GM04504 (cell line): ENCODE results near the gene CCL18.
"Not testable (repeated sequence)": the region's sequence is repeated elsewhere in the genome, so short reads cannot be mapped to it uniquely, and the experiment has no call there.

Source experiments
- DNase-seq: peaks from one replicate; pipeline ENCODE4 v3.0.0-alpha.2; 2012; ENCODE audit warnings: low read depth

The CCL18 gene, protein sequence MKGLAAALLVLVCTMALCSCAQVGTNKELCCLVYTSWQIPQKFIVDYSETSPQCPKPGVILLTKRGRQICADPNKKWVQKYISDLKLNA

DNA sequence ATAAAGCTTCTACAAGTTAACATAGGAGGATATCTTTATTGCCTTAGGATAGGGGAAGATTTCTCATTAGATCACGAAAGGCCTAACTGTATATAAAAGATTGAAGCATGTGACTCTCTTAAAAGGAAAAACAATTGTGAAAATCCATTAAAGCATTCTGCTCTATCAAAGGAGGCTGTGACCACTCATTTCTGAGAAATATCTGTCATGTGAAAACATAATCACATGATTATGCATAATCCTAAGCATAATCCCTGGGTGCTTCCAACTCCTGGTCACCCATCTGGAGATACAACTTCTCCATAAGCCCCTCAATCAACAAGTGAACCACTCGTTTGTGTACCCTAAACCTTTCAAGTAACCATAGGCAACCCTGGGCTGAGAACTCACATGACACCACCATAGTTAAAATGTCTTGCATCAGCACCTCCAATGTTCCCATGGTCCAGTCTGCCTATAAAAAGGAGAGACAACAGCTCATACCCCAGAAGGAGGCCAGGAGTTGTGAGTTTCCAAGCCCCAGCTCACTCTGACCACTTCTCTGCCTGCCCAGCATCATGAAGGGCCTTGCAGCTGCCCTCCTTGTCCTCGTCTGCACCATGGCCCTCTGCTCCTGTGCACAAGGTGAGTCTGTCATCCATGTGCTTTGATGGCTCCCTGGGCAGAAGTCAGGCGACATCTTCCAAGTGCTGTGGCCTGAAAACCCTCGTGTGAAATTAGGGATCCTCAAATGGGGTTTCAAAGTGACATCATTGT lies at the start of gene CCL18:
Gene CCL18 (plus strand): TSS at position 487 of the 756 bp plus-strand sequence. CDS start 71 bp downstream, at position 558.
- DNase-seq = no peak

DNA sequence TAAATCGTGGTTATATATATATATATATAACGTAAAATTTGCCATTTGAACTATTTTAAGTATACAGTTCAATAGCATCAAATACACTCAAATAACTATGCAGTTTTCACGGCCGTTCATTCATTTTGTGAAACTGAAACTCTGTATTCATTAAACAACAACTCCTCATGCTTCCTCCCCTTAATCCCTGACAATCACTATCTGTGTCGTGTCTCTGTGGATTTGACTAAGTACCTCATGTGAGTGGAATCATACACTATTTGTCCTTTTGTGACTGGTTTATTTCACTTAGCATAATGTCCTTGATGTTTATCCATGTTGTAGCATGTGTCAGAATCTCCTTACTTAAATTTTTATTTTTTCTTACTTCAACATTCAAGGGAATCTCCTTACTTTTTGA lies 49.1 kb upstream of the CCL18 start:
- DNase-seq = no peak

DNA sequence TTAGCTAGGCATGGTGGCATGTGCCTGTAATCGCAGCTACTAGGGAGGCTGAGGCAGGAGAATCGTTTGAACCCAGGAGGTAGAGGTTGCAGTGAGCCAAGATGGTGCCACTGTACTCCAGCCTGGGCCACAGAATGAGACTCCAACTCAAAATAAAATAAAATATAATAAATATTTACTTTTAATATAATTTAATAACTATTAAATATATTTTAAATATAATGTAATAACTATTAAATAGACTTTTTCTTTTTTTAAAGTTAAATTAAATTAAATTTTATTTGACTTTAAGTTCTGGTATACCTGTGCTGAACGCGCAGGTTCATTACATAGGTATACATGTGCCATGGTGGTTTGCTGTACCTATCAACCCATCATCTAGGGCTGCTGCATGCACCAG lies 48.2 kb upstream of the CCL18 start:
- DNase-seq = not testable (repeated sequence)

DNA sequence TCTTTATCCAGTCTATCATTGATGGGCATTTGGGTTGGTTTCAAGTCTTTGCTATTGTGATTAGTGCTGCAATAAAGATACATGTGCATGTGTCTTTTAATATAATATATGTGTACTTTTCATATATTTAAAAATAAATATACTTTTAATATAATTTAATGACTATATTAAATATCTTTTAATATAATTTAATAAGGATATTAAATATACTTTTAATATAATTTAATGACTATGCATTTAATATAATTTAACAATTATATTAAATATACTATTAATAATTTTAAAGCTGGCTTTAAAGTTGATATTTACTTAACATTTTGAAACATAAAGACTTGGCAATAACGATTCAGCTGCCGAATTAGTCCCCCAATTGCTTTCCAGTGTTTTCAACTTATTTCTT lies 47.5 kb upstream of the CCL18 start:
- DNase-seq = no peak

DNA sequence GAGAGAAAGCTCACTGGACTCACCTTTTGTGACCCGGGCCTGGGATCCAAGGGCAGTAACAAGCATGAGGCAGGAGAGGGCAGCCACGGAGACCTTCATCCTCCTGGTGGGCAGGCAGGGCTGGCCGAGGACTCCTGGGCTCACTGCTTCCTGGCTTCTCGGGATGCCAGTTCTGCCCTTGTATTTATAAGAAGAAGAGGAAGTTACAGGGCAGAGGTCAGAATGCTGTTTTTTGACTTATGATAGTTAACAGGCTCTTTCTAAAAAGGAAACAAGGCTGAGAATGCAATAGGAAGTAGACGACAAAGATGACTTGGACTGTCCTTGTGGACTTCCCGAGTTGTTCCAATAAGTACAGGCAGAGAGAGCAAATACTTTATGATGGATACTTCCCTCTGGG lies 46.3 kb upstream of the CCL18 start, which contains the start of gene CCL23:
Gene CCL23 (minus strand): TSS at position 174 of the 400 bp plus-strand sequence. CDS start 75 bp downstream, at position 99.
- no peak for DNase-seq

DNA sequence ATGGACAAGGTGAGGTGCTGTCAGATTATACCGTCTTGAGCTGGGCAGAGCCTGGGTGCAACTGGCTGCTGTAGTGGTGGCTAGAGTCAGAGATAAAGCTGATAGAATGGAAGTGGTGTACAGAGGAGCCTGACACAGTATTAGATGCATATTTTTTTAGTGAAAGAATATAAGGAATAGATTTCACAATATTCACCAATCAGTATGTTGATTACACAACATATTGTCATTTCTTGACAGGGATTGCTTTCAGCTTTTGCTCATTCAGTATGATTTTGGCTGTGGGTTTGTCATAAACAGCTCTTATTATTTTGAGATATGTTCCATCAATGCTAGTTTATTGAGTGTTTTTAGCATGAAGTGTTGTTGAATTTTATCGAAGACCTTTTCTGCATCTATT lies 44.6 kb upstream of the CCL18 start:
- DNase-seq = no peak

DNA sequence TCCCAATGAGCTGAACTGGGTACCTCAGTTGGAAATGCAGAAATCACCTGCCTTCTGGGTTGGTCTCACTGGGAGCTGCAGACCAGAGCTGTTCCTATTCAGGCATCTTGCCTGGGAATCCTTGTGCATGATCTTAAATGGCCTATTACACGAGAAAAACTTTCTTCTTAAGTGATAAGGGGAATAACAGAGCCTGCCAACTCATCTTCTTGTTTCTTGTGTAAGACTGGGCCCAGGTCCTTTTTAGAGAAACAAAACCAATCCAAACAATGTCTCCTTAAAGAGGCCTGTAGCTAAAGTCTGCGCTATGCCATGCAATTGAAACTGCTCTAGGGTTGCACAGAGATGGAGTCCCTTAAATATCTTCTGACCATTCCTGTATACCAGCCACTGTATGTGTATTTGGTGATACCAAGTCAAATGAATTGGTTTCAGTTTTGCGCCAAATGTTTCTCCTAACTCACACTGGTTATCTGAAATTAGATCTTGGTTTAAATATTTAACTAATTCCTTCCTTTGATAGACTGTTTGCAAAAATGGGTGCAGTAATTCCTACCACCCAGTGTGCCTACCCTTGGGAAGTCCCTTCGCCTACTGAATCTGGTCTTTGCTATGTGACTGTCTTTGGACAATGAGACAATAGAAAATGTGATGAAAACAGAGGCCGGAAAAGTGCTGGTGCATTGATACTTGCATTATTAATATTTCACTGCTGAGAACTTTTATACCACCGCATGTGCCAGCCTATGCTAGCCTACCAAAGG lies 39.8 kb upstream of the CCL18 start:
- DNase-seq = no peak

DNA sequence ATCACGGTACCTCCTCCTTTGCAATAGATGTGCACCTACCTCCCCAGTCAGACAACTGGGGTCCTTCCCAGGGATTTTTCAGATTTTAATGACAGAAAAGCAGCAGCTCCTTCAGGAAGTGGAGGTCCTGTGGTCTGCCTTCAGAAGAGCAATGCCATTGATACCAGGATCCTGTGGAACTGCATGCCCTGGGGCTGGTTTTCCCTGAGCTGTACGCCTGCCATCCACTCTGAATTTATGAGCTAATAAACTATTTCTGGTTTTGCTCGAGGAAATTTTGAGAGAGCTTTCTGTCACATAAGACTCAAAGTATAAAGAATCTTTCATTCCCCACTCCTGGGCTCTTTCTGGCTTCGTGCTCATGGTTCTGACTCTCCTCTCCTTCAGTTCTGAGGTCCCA lies 36.3 kb upstream of the CCL18 start:
- no peak for DNase-seq

DNA sequence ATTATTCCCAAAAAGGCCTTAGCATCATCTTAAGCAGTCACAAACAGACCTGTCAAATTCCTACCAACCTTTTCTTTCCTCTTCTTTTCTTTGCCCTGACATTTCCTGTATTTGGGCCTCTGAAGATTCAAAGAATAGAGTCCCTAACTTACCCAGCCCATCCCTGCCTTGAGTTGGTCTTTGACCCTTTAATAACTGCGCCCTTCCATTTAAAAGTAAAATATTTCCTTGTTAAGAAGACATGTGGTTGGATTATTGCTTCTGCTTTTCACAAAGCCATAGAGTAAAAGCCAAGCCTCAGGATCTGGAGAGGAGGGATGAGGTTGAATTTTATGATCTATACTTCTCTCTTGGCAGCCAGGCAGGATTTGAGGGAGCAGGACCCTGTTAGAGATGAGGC lies 33.1 kb upstream of the CCL18 start:
- DNase-seq = no peak

DNA sequence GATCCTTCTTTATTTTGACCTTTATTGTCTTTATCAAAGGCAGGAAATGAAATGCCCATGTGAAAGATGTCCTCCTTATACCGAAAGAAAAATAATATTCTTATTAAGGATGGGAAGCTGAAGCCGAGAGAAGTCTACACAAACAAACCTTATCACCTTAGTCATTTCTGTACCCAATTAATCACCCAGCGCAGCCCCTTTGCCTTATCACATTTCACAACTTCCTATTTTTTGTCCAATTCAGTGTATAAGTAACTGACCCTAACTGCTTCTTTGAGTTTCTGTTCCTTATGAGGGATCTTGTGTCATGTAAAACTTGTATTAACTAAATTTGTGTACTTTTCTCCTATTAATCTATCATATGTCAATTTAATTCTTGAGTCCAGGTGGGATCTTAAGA lies 29.9 kb upstream of the CCL18 start:
- DNase-seq = no peak

DNA sequence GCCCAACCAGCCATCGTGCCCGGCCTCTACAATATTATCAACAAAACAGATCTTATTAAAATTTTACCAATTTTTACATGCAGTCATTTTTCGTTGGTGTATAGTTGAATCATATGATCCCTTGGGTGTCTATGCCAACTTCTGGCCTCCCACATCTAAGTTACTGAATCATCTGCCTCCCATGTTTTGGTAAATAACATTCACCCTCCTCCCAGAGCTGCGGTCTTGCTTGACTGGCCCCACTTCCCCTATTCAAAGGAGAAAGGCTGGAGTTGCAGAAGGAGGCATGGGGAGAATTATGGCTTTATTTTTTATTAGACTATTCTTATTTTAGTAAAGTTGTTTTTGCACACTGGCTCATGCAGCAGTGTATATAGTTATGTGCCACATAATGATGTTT lies 27.8 kb upstream of the CCL18 start:
- no peak for DNase-seq

DNA sequence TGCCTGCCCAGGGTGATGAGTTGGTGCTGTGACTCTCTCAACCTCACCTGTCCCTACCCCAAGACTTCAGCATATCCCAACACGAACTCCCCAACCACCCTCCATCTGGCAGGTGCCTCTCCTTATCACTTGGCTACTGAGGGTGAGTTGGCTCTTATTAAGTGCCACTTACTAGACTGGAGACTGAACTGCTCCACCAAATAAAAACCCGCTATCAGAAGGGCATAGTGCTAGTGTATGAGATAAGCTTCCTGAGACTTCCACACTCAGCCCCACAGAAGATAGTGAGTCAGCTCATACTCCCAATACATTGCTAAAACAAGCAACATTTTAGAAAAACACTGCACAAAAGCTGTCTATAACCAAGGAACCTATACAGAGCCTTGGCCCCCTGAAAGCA lies 16.0 kb upstream of the CCL18 start:
- DNase-seq = no peak

DNA sequence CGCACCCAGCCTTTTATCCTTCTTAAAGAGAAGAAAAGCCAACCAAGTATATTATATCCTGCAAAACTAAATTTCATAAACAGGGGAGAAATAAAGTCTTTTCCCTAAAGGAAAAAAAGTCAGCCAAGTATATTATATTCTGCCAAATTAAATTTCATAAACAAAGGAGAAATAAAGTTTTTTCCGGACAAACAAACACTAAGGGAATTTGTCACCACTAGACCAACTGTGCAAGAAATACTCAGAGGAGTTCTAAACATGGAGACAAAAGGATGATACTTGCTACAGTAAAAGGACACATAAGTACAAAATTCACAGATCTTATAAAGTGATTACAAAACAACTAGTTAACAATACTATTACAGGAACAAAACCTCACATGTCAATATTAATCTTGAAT lies 14.4 kb upstream of the CCL18 start:
- DNase-seq = no peak

DNA sequence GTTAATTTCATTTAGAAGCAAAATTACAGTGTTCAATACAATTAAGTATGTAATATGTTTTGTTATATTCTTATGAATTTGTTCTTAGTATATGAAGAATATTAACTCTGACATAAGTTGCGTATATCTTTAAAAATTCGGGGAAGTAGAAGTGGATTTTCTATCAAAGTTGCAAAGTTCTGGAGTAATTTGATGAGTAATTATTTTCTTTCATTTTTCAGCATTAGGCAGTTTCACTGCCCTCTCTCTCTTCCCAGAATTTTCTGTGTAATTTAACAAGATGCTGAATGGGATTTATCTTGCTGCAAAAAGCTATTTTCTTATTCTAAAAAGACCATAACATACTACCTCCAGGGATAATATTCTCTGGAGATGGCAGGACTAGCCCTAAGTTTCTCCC lies 8.9 kb upstream of the CCL18 start:
- DNase-seq = no peak

DNA sequence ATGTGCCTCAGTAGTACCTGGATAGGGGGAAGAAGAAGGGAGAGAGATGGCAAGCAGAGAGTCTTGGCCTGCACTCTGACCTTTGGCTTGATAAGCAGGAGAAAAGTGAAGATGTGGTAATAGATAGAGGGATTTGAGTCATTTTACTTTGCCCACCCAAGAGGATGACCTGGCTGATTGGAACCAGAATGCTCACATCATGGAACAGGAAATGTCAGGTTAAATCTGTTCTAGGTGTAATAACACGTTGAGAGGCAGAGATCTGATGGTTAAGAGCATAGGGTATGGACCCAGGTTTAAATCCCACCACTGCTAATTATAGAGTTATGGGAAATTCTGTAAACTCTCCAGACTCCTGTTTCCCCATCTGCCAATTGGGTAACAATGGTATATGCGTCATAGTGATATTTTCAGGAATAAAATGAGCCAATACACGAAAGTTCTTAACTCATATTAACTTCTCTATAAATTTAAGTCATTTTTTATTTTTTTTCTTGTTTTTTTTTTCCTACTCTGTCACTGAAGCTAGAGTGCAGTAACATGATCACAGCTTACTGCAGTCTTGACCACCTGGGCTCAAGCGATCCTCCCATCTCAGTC lies 8.1 kb upstream of the CCL18 start:
- no peak for DNase-seq

DNA sequence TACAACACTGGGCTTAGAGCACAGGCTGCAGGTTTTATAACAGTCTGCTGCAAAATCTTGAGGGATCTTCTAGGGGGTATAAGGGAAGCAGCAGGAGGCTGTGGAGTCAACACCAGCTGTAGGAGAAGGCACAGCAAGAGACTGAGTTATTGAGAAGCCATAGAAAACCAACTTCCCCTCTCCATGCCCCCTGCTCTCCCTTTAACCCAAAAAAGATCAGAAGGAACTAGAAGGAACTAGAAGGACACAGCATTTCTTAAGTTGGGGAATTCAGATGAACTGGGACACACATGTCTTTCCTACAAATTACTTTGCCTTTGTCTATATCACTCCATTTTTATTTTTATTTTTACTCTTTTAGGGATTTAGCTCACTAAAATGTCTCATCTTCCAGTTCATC lies 6.2 kb upstream of the CCL18 start:
- no peak for DNase-seq

DNA sequence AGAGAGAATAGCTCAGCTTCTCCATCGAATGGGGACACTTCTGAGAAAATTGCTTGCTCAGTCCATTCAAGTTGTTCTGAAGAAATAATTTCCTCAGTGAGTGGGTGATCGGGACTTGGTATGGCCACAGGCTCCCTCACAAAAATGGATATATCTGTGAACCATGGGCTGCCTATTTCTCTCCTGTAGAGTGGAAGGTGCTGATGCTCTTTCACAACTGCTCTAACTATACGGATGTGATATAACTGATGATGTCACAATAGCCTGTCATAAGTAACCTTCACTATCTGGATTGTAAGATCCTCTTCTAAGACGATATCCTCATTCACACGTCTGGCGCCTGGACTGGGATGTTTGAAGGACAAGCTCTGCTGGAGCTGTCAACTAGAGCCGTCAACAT lies 4.7 kb upstream of the CCL18 start:
- DNase-seq = no peak

DNA sequence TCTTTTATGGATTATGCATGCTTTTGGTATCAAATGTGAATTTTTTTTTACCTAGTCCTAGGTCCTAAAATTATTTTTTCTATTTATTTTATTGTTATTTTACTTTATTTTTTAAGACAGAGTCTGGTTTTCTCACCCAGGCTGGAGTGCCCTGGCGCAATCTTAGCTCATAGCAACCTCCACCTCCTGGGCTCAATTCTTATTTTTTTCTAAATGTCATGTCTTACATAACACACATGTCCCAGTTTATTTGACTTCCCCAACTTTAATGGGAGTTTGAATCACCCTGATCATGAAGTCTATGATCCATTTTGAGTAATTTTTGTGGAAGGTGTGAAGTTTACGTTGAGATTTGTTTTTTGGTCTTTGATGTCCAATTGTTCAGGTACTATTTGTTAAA lies 3.3 kb upstream of the CCL18 start:
- DNase-seq = no peak

DNA sequence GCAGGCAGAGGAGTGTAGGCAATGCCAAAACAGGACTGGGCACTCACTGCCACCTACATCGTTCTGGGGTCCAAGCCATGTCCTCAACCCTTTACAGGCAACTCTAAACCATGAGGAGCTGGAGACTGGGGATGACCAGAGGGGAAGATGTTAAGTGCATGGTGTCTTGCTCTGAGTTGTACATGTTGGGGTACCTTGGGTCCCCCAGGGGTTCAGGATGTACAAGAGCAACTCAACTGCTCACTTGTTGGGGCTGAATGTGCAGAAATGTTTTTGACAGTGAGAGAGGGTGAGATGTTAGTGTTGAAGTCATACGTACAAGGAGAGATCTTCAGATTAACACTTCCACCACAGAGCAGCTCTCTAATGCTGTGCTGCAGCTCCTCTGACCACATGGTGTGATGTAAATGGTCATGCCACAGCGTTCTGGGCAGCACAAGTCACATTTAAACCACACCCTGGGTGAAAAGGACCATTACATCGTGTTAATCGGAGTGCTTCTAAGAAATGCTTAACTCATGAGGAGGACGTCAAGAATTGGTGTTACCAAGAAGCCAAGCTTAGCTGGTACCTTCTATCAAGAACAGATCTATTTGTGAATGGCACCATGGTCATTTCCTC lies 2.4 kb downstream of the CCL18 start:
- DNase-seq = no peak

DNA sequence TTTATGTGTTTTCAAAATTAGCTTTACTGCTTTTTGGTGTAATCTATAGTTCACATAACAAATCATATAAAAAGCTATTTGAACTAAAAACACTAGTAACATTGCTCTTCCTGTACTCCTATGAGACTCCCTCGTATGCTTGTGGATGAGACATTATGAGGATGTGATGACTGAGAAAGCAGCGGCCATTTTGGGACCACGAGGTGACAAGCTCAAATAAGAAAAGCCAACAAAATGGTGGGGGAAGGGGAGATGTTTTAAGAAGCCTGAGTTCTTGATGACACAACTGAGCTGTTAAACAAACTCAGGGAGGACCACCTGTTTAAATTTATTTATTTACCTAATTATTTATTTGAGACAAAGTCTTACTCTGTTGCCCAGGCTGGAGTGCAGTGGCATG lies 4.5 kb downstream of the CCL18 start:
- no peak for DNase-seq

DNA sequence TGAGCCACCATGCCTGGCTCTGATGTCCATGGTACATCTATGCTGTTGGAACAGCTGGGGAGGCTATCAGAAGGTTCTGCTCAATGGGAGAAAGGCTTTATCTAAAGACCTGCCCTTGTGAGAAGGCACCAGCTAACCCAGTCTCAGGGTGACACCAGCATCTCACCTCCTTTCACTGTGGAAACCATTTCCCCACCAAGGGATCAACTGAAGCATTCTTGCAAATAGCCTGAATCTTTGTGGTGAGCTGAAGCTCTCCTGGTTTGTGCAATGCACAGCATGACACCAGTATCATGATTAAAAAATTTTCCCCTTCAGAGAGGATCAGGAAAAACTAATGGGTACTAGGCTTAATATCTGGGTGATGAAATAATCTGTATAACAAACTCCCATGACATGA lies 5.1 kb downstream of the CCL18 start:
- DNase-seq = no peak

DNA sequence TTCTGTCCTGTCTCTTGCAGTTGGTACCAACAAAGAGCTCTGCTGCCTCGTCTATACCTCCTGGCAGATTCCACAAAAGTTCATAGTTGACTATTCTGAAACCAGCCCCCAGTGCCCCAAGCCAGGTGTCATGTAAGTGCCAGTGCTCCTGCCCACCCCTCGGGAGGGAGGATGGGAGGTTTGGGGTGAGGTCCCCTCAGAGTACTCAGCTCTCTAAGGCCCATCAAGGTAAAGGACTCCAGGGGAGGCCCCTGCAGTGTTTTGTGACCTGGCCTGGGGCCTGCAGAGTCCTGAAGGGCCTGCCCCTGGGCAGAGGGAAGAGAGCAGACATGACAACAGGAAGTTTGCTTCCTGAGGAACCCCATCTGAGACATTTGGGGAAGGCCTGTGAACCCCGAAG lies 6.4 kb downstream of the CCL18 start:
- no peak for DNase-seq

DNA sequence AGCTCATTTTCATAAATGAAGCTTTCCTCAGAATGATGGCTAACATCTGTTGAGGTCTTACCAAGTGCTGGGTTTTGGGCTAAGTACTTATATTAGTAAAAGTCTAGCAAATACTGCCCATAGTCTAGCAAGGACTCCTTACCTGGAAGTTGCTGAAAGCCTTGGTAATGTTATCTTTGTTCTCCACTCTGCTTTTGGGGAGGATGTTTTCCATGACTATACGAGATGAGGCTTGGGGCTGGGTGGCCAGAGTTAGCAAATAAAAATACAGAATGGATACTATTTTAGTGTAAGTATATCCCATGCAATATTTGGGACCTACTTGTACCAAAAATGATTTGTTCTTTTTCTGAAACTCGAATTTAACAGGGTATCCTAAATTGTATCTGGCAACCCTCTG lies 7.7 kb downstream of the CCL18 start:
- DNase-seq = no peak
